C4-2B (cell line): ENCODE measurements around the gene PARP1.

Experiments used
- CTCF ChIP-seq: fragments of 450-650 bp; conservative IDR thresholded peaks from 2 replicates; pipeline ENCODE4 v1.5.1; 2017; ENCODE audit warnings: mild to moderate bottlenecking
- ZFX ChIP-seq: fragments of 450-650 bp; IDR thresholded peaks from 2 replicates; pipeline ENCODE4 v1.6.1; 2017

- TF ChIP-seq CTCF (no peak), ZFX (no peak)
Observed at GRCh38 chr1:226388131-226388530, 19.8 kb downstream of the PARP1 start.
